ENCODE measurements around the gene KCNJ1.

DNA sequence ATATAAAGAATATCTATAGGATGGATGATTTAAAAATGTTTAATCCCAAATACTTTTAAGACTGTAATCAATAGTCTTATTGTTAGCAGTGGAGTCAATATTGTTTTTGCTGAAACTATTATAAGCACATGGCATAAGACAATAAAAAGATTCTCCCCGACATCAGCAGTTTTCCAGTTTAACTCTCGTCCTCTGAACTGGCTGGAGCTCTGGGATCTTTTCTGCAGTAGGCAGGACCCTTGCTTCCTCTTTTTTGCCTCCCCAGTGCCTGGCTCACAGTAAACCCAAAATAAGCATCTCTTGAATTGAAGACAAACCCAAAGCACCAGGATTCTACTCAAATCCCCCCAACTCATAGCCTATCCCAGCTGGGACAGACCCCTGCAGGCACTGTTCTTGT lies 32.9 kb downstream of the KCNJ1 start:
- no peak for TF ChIP-seq EZH2 (IDR thresholded peaks at IDR 0.05; ENCODE audit: borderline replicate concordance, low read depth, low read length, poor library complexity, severe bottlenecking)
- TF ChIP-seq, protein P1, sequence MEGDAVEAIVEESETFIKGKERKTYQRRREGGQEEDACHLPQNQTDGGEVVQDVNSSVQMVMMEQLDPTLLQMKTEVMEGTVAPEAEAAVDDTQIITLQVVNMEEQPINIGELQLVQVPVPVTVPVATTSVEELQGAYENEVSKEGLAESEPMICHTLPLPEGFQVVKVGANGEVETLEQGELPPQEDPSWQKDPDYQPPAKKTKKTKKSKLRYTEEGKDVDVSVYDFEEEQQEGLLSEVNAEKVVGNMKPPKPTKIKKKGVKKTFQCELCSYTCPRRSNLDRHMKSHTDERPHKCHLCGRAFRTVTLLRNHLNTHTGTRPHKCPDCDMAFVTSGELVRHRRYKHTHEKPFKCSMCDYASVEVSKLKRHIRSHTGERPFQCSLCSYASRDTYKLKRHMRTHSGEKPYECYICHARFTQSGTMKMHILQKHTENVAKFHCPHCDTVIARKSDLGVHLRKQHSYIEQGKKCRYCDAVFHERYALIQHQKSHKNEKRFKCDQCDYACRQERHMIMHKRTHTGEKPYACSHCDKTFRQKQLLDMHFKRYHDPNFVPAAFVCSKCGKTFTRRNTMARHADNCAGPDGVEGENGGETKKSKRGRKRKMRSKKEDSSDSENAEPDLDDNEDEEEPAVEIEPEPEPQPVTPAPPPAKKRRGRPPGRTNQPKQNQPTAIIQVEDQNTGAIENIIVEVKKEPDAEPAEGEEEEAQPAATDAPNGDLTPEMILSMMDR (conservative IDR thresholded peaks at IDR 0.05; ENCODE audit: low read depth, low read length), result no peak

Data from A673 (cell line).